Testis (tissue), 2 donors: ENCODE measurements around the gene SEC22C.

Source experiments
- CTCF ChIP-seq, 3 experiments: fragments of 450-650 bp in 2 of 3; fragments of 200-600 bp in 1 of 3; sonication (generic) in 1 of 3; IDR thresholded peaks; one replicate each; pipeline ENCODE4 v1.5.1; 2016 to 2019; ENCODE audit warnings: antibody characterized with exemption in 3 of 3, mild to moderate bottlenecking in 2 of 3, moderate library complexity in 1 of 3
- POLR2A ChIP-seq: fragments of 450-650 bp; IDR thresholded peaks from one replicate; pipeline ENCODE4 v1.6.1; 2017; ENCODE audit warnings: antibody characterized with exemption, mild to moderate bottlenecking, moderate library complexity

- no peak for TF ChIP-seq POLR2A
- TF ChIP-seq CTCF (IDR thresholded peaks at IDR 0.05) = no peak
These were observed 9.4 kb upstream of the SEC22C start for GRCh38 chr3:42590989-42591756.
